ENCODE measurements around the gene SNAPC2.
"Not testable (repeated sequence)": the region's sequence is repeated elsewhere in the genome, so short reads cannot be mapped to it uniquely, and the experiment has no call there.

Gene SNAPC2

GRCh38 chr19:7923295-7924191, 3.4 kb downstream of the SNAPC2 start:
- no peak for DNase-seq

DNA sequence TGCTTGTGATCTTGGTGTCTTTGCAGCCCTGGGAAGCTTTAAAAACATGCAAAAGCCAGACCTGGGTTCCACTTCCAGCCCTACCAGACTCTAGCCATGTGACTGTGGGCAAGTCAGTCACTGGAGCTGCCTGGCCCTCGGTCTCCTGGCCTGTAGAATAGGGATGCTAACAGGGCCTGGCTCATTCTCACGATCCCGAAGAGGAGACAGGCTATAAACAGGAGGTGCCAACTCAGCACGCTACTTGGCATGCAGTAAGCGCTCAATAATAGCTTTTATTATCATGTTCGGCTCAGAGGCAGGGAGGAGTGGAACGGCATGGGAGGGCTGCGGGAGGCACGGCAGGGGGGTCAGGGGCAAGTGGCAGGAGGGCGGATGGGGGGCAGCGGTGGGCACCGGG, 4.1 kb downstream of the SNAPC2 start:
- no peak for DNase-seq

- DNase-seq: no peak
Measured at GRCh38 chr19:7924651-7925170, 4.6 kb downstream of the SNAPC2 start.

DNA sequence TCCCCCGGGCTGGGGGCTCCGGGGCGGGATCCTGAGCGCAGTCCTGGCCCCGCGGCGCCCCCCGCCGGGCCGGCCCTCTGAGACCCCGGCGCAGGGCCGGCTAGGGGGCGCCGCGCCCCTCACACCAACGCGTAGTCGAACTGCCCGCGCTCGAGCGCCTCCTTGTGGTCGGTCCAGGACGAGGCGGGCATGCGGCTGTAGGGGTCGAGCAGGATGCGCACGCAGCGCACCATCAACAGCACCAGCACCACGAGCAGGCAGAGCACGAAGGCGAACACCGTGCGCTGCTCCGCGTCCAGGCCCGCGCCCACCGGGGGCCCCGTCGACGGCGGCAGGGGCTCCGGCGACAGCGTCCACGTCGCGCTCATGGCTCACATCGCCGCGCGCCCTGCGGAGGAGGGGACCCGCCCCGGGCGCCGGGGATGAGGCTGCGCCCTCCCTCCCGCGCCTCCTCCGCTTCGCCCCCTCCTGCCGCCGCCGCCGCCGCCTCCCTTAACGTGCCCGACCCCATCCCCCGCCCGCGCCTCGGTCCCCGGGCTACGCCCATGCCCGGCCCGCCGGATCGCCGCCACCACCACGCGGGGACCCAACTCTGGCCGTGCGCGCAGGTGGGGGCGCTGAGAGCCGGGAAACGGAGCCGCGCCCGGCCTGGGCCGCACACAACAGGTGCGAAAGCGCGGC, 5.2 kb downstream of the SNAPC2 start:
- peak; percentile 81 to 90 for DNase-seq

DNA sequence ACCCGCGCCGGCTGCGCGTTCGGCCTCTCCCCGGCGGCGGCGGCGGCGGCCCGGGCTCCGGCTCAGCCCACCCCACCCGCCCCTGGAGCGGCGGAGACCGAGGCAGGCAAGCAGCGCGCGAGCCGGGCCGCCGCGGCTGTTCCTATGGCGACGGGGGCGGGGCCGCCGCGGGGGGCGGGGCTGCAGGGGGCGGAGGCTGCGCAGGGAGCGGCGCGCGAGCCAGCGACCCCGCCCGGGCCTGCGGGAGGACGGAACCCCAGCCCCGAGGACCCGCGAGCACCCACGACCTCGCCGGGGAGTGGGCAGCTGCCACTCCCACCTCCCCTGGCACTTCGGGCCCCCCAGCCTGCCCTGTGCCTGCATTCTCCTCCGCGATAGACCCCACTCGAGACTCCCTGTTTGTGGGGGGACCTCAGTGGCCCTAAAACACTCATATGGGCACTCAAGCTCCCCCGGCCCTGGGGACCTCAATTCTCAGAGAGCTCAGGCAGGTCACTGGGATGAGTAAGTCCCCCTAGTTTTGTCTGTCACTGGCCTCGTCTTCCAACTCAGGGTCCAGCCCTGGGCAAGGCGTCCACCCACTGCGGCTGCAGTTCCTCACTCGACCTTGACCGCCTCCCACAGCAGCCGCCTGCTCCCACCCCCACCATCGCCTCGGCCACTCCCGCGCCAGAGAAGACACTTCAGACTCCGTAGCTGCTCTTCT, 6.0 kb downstream of the SNAPC2 start, which contains the start of gene CTXN1:
TSS of gene CTXN1 (minus strand) at position 115 of the 706 bp plus-strand sequence. CDS start 597 bp downstream, outside the sequence.
- peak in 1 of 2 experiments; percentile 82 for DNase-seq

DNA sequence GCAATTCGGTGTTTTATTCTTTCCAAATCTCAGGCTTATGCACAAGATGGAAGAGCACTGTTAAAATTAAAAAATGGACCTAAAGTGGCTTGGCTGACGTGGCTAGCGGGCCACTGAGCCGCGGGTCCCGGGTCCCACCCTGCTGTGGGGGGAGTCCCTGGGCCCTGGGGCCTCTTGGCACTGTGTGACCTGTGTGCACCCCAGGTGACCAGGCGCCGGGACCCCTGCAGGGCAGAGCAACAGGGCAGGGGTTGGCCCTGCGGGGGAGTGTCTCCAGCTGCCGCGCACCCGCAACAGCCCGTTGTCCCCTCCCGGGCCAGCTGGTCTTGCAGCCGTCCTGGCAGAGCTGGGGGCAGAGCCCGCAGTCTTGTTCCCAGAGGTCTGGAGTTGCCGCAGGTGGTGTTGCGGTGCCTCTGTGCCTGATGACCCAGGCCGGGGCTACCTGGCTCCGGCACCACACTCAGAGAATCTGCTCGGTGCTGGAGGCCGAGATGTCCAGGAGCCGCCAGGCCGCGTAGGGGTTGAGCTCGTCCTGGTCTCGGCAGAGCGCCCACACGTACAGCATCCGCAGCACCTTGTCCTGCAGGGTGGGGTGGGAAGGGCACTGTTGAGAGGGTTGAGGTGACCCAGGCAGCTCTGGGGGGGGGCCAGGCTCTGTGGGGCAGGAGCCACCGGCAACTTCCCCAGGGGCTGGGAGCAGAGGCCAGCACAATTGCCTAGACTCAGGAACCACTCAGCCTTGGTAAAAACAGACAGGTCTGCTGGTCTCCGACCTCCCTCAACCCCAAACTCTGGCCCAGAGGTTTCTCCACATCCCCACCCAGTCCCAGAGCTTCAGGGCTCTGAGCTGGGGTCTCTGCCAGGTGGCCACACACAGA, 6.8 kb downstream of the SNAPC2 start:
- DNase-seq: no peak

DNA sequence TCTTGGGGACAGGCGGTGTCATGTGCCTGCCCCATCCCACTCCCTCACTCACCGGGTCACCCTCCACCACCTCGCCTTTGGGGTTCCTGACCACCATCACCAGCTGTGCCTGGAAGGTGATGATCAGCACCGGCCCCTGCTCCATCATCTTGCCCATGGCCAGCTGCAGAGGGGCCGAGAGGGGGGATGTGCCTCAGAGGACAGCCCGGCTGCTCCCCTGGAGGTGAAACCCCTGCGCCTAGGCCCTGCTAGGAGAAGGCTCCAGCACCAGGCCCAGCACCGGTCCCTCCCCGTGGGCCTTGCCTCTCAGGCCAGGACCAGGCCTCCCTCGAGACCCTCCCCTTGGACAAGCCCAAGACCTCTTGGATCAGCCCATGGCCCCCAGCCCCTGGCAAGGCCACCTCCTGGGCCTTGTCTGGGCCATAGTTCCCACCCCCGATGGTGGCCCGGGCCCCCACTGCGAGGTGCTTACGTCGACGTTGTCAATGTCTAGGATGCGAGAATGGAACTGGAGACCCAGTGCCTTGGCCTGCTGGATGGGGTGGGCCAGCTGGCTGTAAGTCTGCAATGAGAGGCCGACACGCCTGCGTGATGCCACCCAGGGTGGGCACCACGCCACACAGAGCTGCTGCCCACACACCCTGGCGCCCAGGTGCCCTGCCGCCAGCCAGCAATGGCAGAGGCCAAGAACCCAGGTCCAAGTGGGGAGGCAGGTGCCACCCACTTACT, 7.6 kb downstream of the SNAPC2 start:
- DNase-seq: no peak

GRCh38 chr19:7928334-7928706, 8.2 kb downstream of the SNAPC2 start:
- no peak for DNase-seq

DNA sequence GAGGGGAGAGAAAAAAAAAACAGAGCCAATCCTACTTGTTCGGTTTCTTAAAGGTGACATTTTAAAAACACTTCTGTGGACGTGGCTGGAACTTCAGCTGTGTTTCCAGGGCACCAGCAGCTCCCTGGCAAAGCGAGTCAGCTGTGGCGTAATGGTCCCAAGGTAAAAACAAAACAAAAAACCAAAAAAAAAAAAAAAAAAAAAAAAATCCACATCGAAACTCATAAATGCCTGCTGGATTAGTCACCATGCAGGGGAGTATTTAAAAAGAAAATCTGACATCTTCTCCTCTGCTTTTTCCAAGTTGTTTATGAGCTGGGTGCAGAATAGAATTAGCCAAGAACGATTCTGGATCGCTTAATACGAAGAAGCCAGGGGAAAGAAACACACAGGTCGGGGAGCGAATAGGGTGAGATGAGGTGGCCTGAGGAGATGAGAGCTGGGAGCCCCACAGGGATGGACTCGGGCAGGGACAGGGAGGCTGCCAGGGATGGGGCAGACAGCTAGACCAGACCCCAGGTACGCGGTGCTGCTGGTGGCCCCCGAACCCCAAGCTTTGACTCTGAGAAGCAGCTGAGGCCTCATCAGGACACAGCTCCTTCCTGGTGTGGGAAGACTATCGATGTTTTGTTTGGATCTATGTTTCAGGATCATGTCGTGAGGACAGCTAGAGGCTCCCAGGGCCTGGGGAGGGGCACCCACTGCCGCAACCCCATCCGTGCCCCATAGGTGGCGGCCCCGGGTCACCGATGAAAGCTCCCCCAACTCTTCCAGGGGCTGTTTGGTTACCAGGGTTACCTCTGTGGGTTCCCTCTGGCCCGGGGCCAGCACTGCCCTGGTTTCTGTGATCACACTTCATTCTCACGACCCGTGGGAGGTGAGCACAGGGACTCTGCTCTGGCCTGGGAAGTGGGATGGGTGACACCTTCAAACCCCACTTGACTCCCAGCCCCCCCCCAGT, 8.9 kb downstream of the SNAPC2 start:
- DNase-seq: peak in 1 of 2 experiments; percentile 32

DNA sequence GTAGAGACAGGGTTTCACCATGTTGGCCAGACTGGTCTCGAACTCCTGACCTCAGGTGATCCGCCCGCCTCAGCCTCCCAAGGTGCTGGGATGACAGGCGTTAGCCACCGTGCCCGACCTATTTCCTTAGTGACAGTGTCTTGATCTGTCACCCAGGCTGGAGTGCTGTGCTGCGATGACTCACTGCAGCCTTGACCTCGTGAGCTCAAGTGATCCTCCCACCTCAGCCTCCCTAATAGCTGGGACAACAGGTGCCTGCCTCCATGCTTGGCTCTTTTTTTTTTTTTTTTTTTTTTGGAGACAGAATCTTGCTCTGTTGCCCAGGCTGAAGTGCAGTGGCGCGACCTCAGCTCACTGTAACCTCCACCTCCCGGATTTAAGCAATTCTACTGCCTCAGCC, 9.9 kb downstream of the SNAPC2 start:
- not testable (repeated sequence) for DNase-seq

DNA sequence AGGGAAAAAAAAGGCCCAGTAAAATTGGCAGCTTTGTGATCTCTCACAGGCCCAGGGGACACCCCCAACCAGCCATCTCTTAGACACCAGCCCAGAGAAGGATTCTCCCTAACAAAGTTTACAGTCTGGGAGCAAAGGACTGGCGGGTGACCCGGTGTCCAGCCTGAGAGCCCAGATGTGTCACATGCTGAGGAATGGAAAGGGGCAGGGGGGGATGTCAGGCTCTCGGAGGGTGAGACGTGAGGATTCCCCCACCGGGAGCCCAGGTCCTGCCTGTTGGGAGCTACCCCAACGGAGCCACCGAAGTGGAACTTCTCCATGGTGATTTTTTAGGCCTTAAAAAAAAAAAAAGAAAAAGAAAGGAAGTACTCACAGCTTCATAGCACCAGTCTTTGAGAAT, 10.6 kb downstream of the SNAPC2 start:
- no peak for DNase-seq

GRCh38 chr19:7931221-7932061, 11.3 kb downstream of the SNAPC2 start:
- no peak for DNase-seq

- no peak for DNase-seq
Measured at GRCh38 chr19:7932276-7932929, 12.3 kb downstream of the SNAPC2 start.

DNA sequence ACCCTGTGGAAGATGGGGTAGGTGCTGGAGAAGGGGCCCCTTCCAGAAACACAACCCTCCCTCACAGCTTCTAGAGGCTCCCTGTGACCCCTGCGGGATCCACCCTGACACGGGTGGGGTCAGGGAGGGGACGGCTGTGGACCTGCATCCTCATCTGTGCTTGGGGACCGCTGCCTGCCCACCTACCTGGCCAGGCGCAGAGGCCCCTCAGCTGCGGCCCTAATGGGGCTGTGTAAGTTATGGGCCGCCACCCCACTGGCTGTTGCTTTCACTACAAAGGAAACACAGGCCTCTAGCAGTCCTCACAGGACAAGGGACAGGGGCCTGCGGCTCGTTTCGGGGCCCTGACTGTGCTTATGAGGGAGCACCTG, 12.8 kb downstream of the SNAPC2 start:
- DNase-seq: no peak

DNA sequence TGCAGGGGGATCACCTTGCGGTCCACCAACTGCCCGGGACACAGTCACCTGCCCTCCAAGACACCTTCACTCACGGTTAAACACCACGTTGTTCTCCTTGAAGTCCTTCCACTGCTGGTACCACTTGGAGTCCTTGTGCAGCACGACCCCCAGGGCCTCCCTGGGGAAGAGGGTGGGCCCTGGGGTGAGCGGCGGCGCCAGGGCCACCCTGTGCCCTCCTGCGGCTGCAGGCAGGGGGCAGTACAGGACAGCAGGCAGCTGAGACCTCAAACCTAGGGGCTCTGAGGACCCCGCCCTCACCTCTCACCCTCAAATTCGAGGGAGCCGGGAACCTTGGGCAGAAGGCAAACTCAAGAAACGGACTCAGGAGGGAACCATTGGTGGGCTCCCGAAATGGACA, 13.3 kb downstream of the SNAPC2 start:
- DNase-seq: no peak

GRCh38 chr19:7933828-7934725, 13.9 kb downstream of the SNAPC2 start:
- no peak for DNase-seq

DNA sequence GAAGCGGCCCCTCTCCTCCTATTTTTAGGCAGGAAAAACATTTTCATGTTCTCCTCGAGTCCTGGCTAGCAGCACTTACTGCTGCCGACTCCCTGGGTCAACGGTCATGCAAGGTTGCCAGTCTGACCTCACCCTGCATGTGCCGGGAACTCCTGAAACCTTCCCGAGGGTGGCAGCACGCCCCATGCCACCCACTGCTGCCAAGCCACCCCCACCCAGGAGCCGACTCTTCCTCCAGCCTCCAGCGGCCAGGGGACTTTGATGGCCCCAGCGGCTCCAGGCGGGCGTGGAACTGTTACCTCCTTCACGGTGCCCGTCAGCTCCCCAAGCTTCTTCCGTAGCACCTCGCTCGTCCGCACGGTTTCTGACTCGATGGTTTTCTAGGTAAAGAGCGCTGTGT, 14.6 kb downstream of the SNAPC2 start:
- no peak for DNase-seq

GRCh38 chr19:7940841-7941240, 20.7 kb downstream of the SNAPC2 start:
- no peak for DNase-seq
